Neutrophil (primary cell): Measurements from ENCODE around the gene ZNF581.
A peak's percentile ranks its signal among the peaks of the same experiment; 100 is the strongest.

ENCODE experiments used
- H3K27ac ChIP-seq: fragments of 200-600 bp; sonication (generic); 2 replicates; pipeline ENCODE4 v1.5.1; 2016; ENCODE audit warnings: mild to moderate bottlenecking, moderate library complexity
- H3K27me3 ChIP-seq: fragments of 200-600 bp; sonication (generic); 2 replicates; pipeline ENCODE4 v1.6.0; 2016; ENCODE audit warnings: mild to moderate bottlenecking
- H3K36me3 ChIP-seq: fragments of 200-600 bp; sonication (generic); 2 replicates; pipeline ENCODE4 v1.5.1; 2017
- H3K4me1 ChIP-seq, 2 experiments: fragments of 200-600 bp in 1 of 2; sonication (generic) in 1 of 2; 1 replicate in 1 of 2; 2 replicates in 1 of 2; pipeline versions ENCODE4 v1.5.1 to v1.6.1; 2013 to 2016; ENCODE audit warnings: low read depth in 1 of 2, low read length in 1 of 2, mild to moderate bottlenecking in 1 of 2, moderate library complexity in 1 of 2; ENCODE audit not compliant: control insufficient read depth in 1 of 2, insufficient read depth in 1 of 2
- H3K4me3 ChIP-seq, 2 experiments: fragments of 200-600 bp in 1 of 2; sonication (generic) in 1 of 2; 1 replicate in 1 of 2; 2 replicates in 1 of 2; pipeline ENCODE4 v1.5.1; 2013 to 2016; ENCODE audit warnings: low read depth in 1 of 2, low read length in 1 of 2, mild to moderate bottlenecking in 1 of 2, moderate library complexity in 1 of 2
- H3K9me3 ChIP-seq: fragments of 200-600 bp; sonication (generic); 2 replicates; pipeline ENCODE4 v1.5.1; 2016
- CTCF ChIP-seq: fragments of 200-600 bp; sonication (generic); IDR thresholded peaks from 2 replicates; pipeline ENCODE4 v1.5.1; 2016; ENCODE audit warnings: antibody characterized with exemption

ZNF581 gene

GRCh38 chr19:55640577-55641425, 2.6 kb upstream of the ZNF581 start, which contains the start of gene ZNF580:
Gene ZNF580, plus strand, starts transcription at chr19:55641002. Its CDS starts 1,507 bp downstream, at chr19:55642509.
- no peak for TF ChIP-seq CTCF
- peak within 1 kb of the TSS; percentile 73 to 96 for H3K4me3 ChIP-seq
- H3K9me3 ChIP-seq: no peaks in the 10 kb centered on the region
- peaks cover 21% of the 10 kb centered on the region for H3K36me3 ChIP-seq
- H3K27ac ChIP-seq: peak within 1 kb of the TSS; percentile 83
- peaks cover 53 to 66% of the 10 kb centered on the region in 2 experiments for H3K4me1 ChIP-seq
- peaks cover 36% of the 10 kb centered on the region for H3K27me3 ChIP-seq

DNA sequence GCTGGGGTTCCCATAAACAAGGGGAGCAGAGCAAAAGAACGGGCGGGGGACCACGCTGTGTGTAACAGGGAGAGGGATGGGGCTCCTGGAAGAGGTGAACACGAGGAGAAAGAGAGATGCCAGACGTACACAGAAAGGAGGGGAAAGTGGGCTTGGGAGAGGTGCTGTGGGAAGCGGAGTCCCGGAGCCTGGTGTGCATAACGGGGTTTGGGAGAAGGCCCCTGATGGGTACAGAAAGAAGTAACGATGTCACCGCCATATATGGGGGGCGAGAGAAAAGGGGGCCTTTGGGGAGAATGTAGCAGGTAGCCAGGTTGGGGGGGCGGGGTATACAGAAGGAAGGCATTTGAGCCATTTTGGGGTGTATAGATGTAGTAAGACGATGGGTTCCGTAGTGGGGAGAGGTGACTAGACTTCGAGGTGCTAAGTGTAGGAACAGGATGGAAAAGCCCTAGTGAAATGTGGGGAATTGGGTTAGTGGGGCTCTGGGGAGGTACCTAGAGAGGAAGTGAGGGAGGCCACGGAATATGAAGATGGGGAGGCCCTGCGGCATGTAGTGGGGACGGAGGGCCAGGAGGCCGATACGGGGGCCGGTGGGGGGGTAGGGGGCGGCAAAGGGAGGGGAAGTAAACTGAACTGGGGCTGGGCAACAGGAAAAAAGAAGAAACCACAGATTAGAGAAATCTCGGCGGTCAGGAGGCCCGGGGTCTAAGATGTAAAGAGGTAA, 1.9 kb upstream of the ZNF581 start:
- TF ChIP-seq CTCF: no peak
- peaks cover 21% of the 10 kb centered on the region for H3K36me3 ChIP-seq
- H3K4me3 ChIP-seq: peak overlapping the region; percentile 73 to 96
- H3K4me1 ChIP-seq: peaks cover 45 to 58% of the 10 kb centered on the region in 2 experiments
- peaks cover 36% of the 10 kb centered on the region for H3K27me3 ChIP-seq
- H3K9me3 ChIP-seq: no peaks in the 10 kb centered on the region
- peak overlapping the region; percentile 83 for H3K27ac ChIP-seq

- Histone ChIP-seq H3K27me3 (peaks cover 38% of the 10 kb centered on the region), H3K36me3 (peaks cover 21% of the 10 kb centered on the region), H3K4me3 (peak overlapping the region; percentile 73 to 96), H3K9me3 (no peaks in the 10 kb centered on the region), H3K27ac (peak overlapping the region; percentile 83), H3K4me1 (peaks cover 46 to 57% of the 10 kb centered on the region in 2 experiments)
- no peak for TF ChIP-seq CTCF
Observed at GRCh38 chr19:55642153-55643002, 1.1 kb upstream of the ZNF581 start.

DNA sequence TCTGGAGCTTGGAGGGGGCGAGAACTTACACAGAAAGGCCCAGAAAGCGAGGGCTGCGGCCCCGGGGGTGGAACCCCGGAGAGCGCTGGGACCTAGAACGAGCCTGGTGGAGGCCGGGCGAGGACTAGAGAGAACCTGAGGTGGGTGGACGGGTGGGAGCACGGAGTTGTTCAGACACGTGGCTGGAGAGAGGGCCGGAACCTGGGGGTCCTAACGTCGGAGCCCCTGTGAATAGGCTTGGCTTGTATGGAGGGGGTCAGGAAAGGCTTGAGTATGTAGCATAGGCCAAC, 383 bp downstream of the ZNF581 start:
- peak overlapping the region; percentile 83 for H3K27ac ChIP-seq
- peaks cover 59 to 72% of the 10 kb centered on the region in 2 experiments for H3K4me1 ChIP-seq

More for the DNA sequence above, 383 bp downstream of the ZNF581 start:
- Histone ChIP-seq H3K4me3 (peak overlapping the region; percentile 73 to 96), H3K36me3 (peaks cover 14% of the 10 kb centered on the region), H3K9me3 (no peaks in the 10 kb centered on the region), H3K27me3 (peaks cover 53% of the 10 kb centered on the region)
- TF ChIP-seq CTCF: no peak
